ENCODE measurements around the gene RFXAP.

GRCh38 chr13:36772853-36773252 is 46.2 kb upstream of the RFXAP start:
- TF ChIP-seq CTCF (conservative IDR thresholded peaks at IDR 0.05) (no peak), ZFX (IDR thresholded peaks at IDR 0.05) (no peak)
